OCI-LY7 (cell line): ENCODE results near the gene CAPSL. TPM values are rescaled to one million over a fixed set of nuclear protein-coding genes. Genes with fewer than 3 reads are reported as not detected.

Experiments used
- BruUV-seq: library from RNA; stranded (reverse); fragments of 400-500 nt; replicated peaks from 2 replicates; lab custom pipeline; 2021; lab: Mats Ljungman, UMichigan
- CTCF ChIA-PET: fragments of 300-600 bp; sonication (Branson Sonifier 250); formaldehyde crosslinking; loops from one replicate; lab custom pipeline; 2022; ENCODE audit warnings: antibody characterized with exemption; ENCODE audit not compliant: unreplicated experiment; lab: Charles Lee
- POLR2A ChIA-PET: fragments of 300-600 bp; sonication (Branson Sonifier 250); formaldehyde crosslinking; loops from one replicate; lab custom pipeline; 2022; ENCODE audit warnings: antibody characterized with exemption; lab: Charles Lee
- DNase-seq: peaks from one replicate; pipeline ENCODE4 v3.0.0-alpha.2; 2015; ENCODE audit warnings: low spot score
- H2AFZ ChIP-seq: fragments of 200-600 bp; sonication (generic), shearing (Covaris generic); 2 replicates; pipeline ENCODE4 v1.6.1; 2014; ENCODE audit warnings: mild to moderate bottlenecking, antibody characterized with exemption, low read length, moderate library complexity
- H3K27ac ChIP-seq: fragments of 200-600 bp; sonication (generic); 2 replicates; pipeline ENCODE4 v1.5.1; 2014; ENCODE audit warnings: mixed run types, low read depth, mild to moderate bottlenecking, moderate library complexity, low read length, inconsistent platforms; ENCODE audit not compliant: poor library complexity, severe bottlenecking
- H3K36me3 ChIP-seq: fragments of 200-600 bp; sonication (generic); 2 replicates; pipeline ENCODE4 v1.6.1; 2014; ENCODE audit warnings: mild to moderate bottlenecking, antibody characterized with exemption, low read length, moderate library complexity, mixed read lengths; ENCODE audit not compliant: insufficient read depth
- H3K4me1 ChIP-seq: fragments of 200-600 bp; sonication (generic); 2 replicates; pipeline ENCODE4 v1.5.1; 2014; ENCODE audit warnings: mild to moderate bottlenecking, low read length; ENCODE audit not compliant: insufficient read depth, poor library complexity, severe bottlenecking
- H3K4me2 ChIP-seq: fragments of 200-600 bp; sonication (generic); 2 replicates; pipeline ENCODE4 v1.6.1; 2014; ENCODE audit warnings: mild to moderate bottlenecking, low read length
- H3K4me3 ChIP-seq: fragments of 200-600 bp; sonication (generic); 2 replicates; pipeline ENCODE4 v1.5.1; 2014; ENCODE audit warnings: mild to moderate bottlenecking, low read depth, low read length; ENCODE audit not compliant: poor library complexity, severe bottlenecking
- H3K79me2 ChIP-seq: fragments of 200-600 bp; sonication (generic); 2 replicates; pipeline ENCODE4 v1.6.1; 2016; ENCODE audit warnings: low read depth, mild to moderate bottlenecking, low read length, moderate library complexity, mixed read lengths; ENCODE audit not compliant: insufficient read depth
- H3K9me2 ChIP-seq: fragments of 200-600 bp; sonication (generic); 2 replicates; pipeline ENCODE4 v1.6.1; 2016; ENCODE audit warnings: mild to moderate bottlenecking, low read length, mixed read lengths; ENCODE audit not compliant: insufficient read depth
- H3K9me3 ChIP-seq: fragments of 200-600 bp; sonication (generic); 2 replicates; pipeline ENCODE4 v1.6.1; 2014; ENCODE audit warnings: mild to moderate bottlenecking, mixed run types, low read length, mixed read lengths
- H4K20me1 ChIP-seq: fragments of 200-600 bp; sonication (generic); 2 replicates; pipeline ENCODE4 v1.6.1; 2014; ENCODE audit warnings: mild to moderate bottlenecking, antibody characterized with exemption, low read length, moderate library complexity, mixed read lengths; ENCODE audit not compliant: insufficient read depth
- EZH2phosphoT487 ChIP-seq: fragments of 200-600 bp; sonication (generic); IDR thresholded peaks from 2 replicates; pipeline ENCODE4 v1.6.1; 2018; ENCODE audit warnings: low read depth, borderline replicate concordance, mild to moderate bottlenecking, mixed run types, antibody characterized with exemption, low read length, moderate library complexity, mixed read lengths
- intact Hi-C: fragments of 100-400 bp; cut with micrococcal nuclease; formaldehyde crosslinking; loops from one replicate; pipeline ENCODE4 v1.10.0; 2022; ENCODE audit not compliant: unreplicated experiment
- total RNA-seq, 2 experiments: library from RNA; depleted of rRNA in 1 of 2; stranded (reverse); fragments of >200 nt in 1 of 2; shearing (Covaris generic) in 1 of 2; gene quantifications; 2 replicates each; pipeline ENCODE4 v1.2.3, GENCODE V29; 2014 to 2022
- TF ChIP-seq, protein P1 (sequence below): fragments of 200-600 bp; sonication (generic); conservative IDR thresholded peaks from 2 replicates; pipeline ENCODE4 v1.5.1; 2014; ENCODE audit warnings: mild to moderate bottlenecking, antibody characterized with exemption, low read length, moderate library complexity, mixed read lengths

The CAPSL gene
- total RNA-seq, 2 experiments from 2014 or later: 4.7 TPM; not detected in 1

DNA sequence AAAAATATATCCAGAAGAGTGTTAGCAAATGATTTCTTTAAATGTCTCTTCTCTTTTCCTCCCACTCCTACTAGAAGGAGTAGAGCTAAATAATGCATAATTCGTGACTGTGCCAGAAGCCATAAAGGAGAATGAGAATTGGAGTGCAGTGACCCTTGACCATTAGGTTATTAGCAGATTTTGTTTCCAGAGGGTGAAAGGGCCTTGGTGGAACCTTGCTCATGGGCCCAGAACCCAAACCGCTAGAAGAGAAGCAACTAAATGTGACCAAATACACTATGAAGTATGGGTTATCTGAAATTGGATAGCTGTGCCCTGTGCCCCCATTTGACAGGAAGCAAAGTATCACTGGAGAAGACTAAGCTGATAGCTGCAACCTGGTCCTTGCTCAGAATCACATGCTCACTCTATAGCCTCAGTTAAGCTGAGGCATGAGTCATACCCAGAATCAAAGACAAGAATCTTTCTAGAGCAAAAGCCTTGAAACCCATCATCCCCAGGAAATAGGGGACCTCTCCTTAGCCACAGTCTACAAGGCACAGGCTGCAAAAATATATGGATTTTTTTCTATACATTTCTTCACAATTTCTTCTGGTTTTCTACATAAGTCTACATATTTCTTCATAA lies 36.3 kb downstream of the CAPSL start:
- Histone ChIP-seq H3K36me3 (peaks cover 31% of the 10 kb centered on the region), H3K4me1 (peaks cover 87% of the 10 kb centered on the region), H3K9me2 (no peaks in the 10 kb centered on the region), H3K4me3 (no peak overlapping the region), H3K4me2 (peak overlapping the region; percentile 49), H4K20me1 (no peaks in the 10 kb centered on the region), H2AFZ (peak overlapping the region; percentile 76; the same call in 1 of the 2 replicates), H3K9me3 (peaks cover 29% of the 10 kb centered on the region; the same call in 1 of the 2 replicates), H3K79me2 (no peaks in the 10 kb centered on the region), H3K27ac (peak overlapping the region; percentile 54)
- ChIA-PET CTCF (no interaction called here), POLR2A (interaction anchor here (0.8 to 9.0 kb wide), 6 partner anchors 9 to 47 kb away, joined by 3 to 104 read pairs (median 4); no protein-coding TSS in a partner anchor)
- no TSS peak for BruUV-seq
- no peak for TF ChIP-seq EZH2phosphoT487
- TF ChIP-seq, protein P1, sequence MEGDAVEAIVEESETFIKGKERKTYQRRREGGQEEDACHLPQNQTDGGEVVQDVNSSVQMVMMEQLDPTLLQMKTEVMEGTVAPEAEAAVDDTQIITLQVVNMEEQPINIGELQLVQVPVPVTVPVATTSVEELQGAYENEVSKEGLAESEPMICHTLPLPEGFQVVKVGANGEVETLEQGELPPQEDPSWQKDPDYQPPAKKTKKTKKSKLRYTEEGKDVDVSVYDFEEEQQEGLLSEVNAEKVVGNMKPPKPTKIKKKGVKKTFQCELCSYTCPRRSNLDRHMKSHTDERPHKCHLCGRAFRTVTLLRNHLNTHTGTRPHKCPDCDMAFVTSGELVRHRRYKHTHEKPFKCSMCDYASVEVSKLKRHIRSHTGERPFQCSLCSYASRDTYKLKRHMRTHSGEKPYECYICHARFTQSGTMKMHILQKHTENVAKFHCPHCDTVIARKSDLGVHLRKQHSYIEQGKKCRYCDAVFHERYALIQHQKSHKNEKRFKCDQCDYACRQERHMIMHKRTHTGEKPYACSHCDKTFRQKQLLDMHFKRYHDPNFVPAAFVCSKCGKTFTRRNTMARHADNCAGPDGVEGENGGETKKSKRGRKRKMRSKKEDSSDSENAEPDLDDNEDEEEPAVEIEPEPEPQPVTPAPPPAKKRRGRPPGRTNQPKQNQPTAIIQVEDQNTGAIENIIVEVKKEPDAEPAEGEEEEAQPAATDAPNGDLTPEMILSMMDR: no peak
- DNase-seq: no peak
- intact Hi-C loops: loop anchor here (5.0 to 10.0 kb wide), 2 partner anchors 973 to 985 kb away; partner anchors contain the start of genes BRIX1, NIPBL and RAD1

DNA sequence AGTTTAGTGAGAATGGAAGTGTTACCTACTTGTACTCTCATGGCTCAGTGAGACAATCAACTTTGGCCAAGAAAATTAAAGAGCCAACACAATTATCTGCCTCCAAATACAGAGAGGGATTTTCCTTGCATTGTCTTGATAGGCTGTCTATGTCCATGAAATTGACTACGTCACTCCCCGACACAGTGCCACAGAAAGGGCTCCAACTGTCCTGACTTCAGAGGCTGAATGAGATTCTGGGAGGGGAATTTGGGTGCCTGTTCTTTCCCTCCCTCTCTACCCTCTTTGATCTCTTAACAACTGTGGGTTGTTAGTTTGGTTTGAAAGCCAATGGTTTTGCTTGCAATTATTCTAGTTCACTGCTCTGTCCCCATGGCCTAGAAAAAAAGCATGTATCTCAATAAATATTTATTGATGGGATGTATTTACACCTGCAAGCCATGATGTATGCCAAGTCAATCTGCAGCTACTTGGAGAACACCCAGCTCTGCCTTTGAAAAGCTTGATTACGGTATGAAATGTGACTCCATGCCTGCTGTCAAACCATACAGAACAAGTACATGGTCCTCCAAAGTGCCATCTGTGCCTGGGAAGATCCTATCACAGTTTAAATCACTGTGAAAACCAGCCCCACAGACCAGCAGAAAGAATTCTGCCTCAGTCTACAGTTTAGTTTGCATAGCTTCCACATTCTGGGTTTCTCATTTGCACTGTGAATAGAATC lies 37.3 kb downstream of the CAPSL start:
- POLR2A ChIA-PET: interaction anchor here (1.0 to 9.0 kb wide), 5 partner anchors 11 to 46 kb away, joined by 3 to 104 read pairs (median 4); no protein-coding TSS in a partner anchor
- no peak overlapping the region for H3K4me3 ChIP-seq
- no peaks in the 10 kb centered on the region for H3K9me2 ChIP-seq
- peak overlapping the region; percentile 76 for H2AFZ ChIP-seq
- H3K36me3 ChIP-seq: peaks cover 22% of the 10 kb centered on the region
- TF ChIP-seq, protein P1: no peak
- no peak for TF ChIP-seq EZH2phosphoT487
- no TSS peak for BruUV-seq
- no peak for DNase-seq
- no peaks in the 10 kb centered on the region for H4K20me1 ChIP-seq
- no peaks in the 10 kb centered on the region for H3K79me2 ChIP-seq
- H3K9me3 ChIP-seq: peaks cover 20% of the 10 kb centered on the region; the same call in 1 of the 2 replicates
- intact Hi-C loops: loop anchor here (5.0 to 10.0 kb wide), 2 partner anchors 974 to 984 kb away; partner anchors contain the start of genes BRIX1, NIPBL and RAD1
- CTCF ChIA-PET: no interaction called here
- peaks cover 77% of the 10 kb centered on the region for H3K4me1 ChIP-seq
- H3K27ac ChIP-seq: peak overlapping the region; percentile 54
- H3K4me2 ChIP-seq: peak overlapping the region; percentile 49
